ENCODE results near the gene GTF2A2. TPM values are rescaled to one million over a fixed set of nuclear protein-coding genes. Genes with fewer than 3 reads are reported as not detected.

Gene GTF2A2
- total and polyA plus RNA-seq, 4 experiments from 2014 or later, result 58.5 to 127 (median 91.4) TPM

- Mint-ChIP-seq H3K9me3 (no peaks in the 10 kb centered on the region), H3K4me3 (no peak overlapping the region), H3K36me3 (no peaks in the 10 kb centered on the region), H3K27ac (no peak overlapping the region), H3K27me3 (peaks cover 7 to 9% of the 10 kb centered on the region in 2 donors), H3K4me1 (peaks cover 5 to 17% (median 11%) of the 10 kb centered on the region in 4 donors)
- Histone ChIP-seq H3K4me1 (ENCODE audit: insufficient read depth, low read length) (no peaks in the 10 kb centered on the region), H3K27ac (ENCODE audit: low read depth, low read length) (no peak overlapping the region), H3K4me3 (ENCODE audit: low read length in 2 of 2) (no peak overlapping the region), H3K9me3 (ENCODE audit: control insufficient read depth in 1 of 2, low read length in 2 of 2) (no peaks in the 10 kb centered on the region), H3K36me3 (ENCODE audit: insufficient read depth, low read length) (no peaks in the 10 kb centered on the region), H3K27me3 (ENCODE audit: insufficient read depth, low read length) (no peaks in the 10 kb centered on the region)
- intact Hi-C loops (cut with micrococcal nuclease), result no loop called here
- ChIA-PET POLR2A (ENCODE audit: partially characterized antibody) (no interaction called here), CTCF (ENCODE audit: partially characterized antibody) (no interaction called here)
- DNase-seq, result no peak
Observed at GRCh38 chr15:59591356-59591755, 66.0 kb downstream of the GTF2A2 start.

GRCh38 chr15:59590027-59590426, 67.3 kb downstream of the GTF2A2 start:
- CTCF ChIA-PET (ENCODE audit: partially characterized antibody), result no interaction called here
- Histone ChIP-seq H3K36me3 (ENCODE audit: insufficient read depth, low read length) (no peaks in the 10 kb centered on the region), H3K4me1 (ENCODE audit: insufficient read depth, low read length) (no peaks in the 10 kb centered on the region), H3K27ac (ENCODE audit: low read depth, low read length) (no peak overlapping the region), H3K27me3 (ENCODE audit: insufficient read depth, low read length) (no peaks in the 10 kb centered on the region), H3K4me3 (ENCODE audit: low read length in 2 of 2) (no peak overlapping the region), H3K9me3 (ENCODE audit: control insufficient read depth in 1 of 2, low read length in 2 of 2) (no peaks in the 10 kb centered on the region)
- H3K36me3 Mint-ChIP-seq, result no peaks in the 10 kb centered on the region
- peak overlapping the region in 1 of 8 donors; percentile 42 for H3K4me3 Mint-ChIP-seq
- intact Hi-C loops (cut with micrococcal nuclease), result no loop called here
- H3K9me3 Mint-ChIP-seq, result no peaks in the 10 kb centered on the region
- POLR2A ChIA-PET (ENCODE audit: partially characterized antibody), result no interaction called here
- peaks cover 5 to 17% (median 11%) of the 10 kb centered on the region in 4 donors for H3K4me1 Mint-ChIP-seq
- peaks cover 7 to 9% of the 10 kb centered on the region in 2 donors for H3K27me3 Mint-ChIP-seq
- H3K27ac Mint-ChIP-seq, result peak overlapping the region in 1 of 7 donors; percentile 2
- no peak for DNase-seq

Other genes with a start within 250 kb of the GTF2A2 start
- not detected for gene FAM81A, start 219.3 kb downstream of the GTF2A2 start, total RNA-seq
- not detected for gene FAM81A, start 219.3 kb downstream of the GTF2A2 start, polyA plus RNA-seq
- gene GCNT3, start 45.7 kb downstream of the GTF2A2 start, total RNA-seq, result not detected
- gene GCNT3, start 45.7 kb downstream of the GTF2A2 start, polyA plus RNA-seq, result not detected
- gene BNIP2, start 31.8 kb upstream of the GTF2A2 start, total RNA-seq, result 10 to 100 TPM; 86.9 to 87.9 TPM
- gene BNIP2, start 31.8 kb upstream of the GTF2A2 start, polyA plus RNA-seq, result 100 to 1,000 TPM; 105 to 138 TPM